GM12878 (cell line): ENCODE results near the gene KLF3. TPM values are rescaled to one million over a fixed set of nuclear protein-coding genes. Genes with fewer than 3 reads are reported as not detected.

ENCODE experiments used
- ATAC-seq: fragments of 200-7000 bp; cut with Tn5 transposase; 3 replicates; pipeline ENCODE4 v1.9.1; 2020; ENCODE audit warnings: mild to moderate bottlenecking, moderate library complexity
- BruUV-seq: library from RNA; stranded (reverse); fragments of 400-500 nt; replicated peaks from 2 replicates; lab custom pipeline; 2021; lab: Mats Ljungman, UMichigan
- CTCF ChIA-PET: fragments of 300-600 bp; sonication (Branson Sonifier 250); formaldehyde crosslinking; extraction: SDS; loops from one replicate; lab custom pipeline; 2021; ENCODE audit warnings: inconsistent platforms; lab: Yijun Ruan, JAX
- POLR2A ChIA-PET: fragments of 350-600 bp; formaldehyde crosslinking; extraction: SDS; loops from one replicate; lab custom pipeline; 2021; ENCODE audit warnings: inconsistent platforms; lab: Charles Lee
- RAD21 ChIA-PET: fragments of 300-600 bp; sonication (Branson Sonifier 250); formaldehyde crosslinking; loops from one replicate; lab custom pipeline; 2023; ENCODE audit warnings: antibody characterized with exemption; ENCODE audit not compliant: unreplicated experiment; lab: Charles Lee
- SMC1A ChIA-PET: fragments of 300-600 bp; sonication (Branson Sonifier 250); formaldehyde crosslinking; loops from one replicate; lab custom pipeline; 2023; ENCODE audit not compliant: unreplicated experiment, uncharacterized antibody; lab: Charles Lee
- DNase-seq: peaks from one replicate; pipeline ENCODE4 v3.0.0-alpha.2; 2011; ENCODE audit warnings: low read depth, low spot score
- FAIRE-seq: peaks from 3 replicates; lab custom pipeline; 2011; peaks lifted over from hg19 to GRCh38; lab: Jason Lieb, UNC
- H2AFZ ChIP-seq: 2 replicates; pipeline ENCODE4 v1.6.0; 2011; ENCODE audit warnings: low read depth, low read length, control low read depth; ENCODE audit not compliant: control insufficient read depth
- H3K27ac ChIP-seq: 2 replicates; pipeline ENCODE4 v1.5.1; 2011; ENCODE audit warnings: control low read depth; ENCODE audit not compliant: control insufficient read depth, insufficient read depth
- H3K27me3 ChIP-seq, 2 experiments: replicated peaks in 1 of 2; 2 replicates each; pipeline versions ENCODE4 v1.6.0 to v1.6.1; 2011; ENCODE audit warnings: low read length in 1 of 2; ENCODE audit not compliant: control insufficient read depth in 2 of 2, insufficient read depth in 2 of 2
- H3K36me3 ChIP-seq, 2 experiments: 2 replicates each; pipeline ENCODE4 v1.5.1; 2011; ENCODE audit warnings: low read length in 1 of 2; ENCODE audit not compliant: control insufficient read depth in 2 of 2, insufficient read depth in 2 of 2
- H3K4me1 ChIP-seq: 2 replicates; pipeline ENCODE4 v1.6.1; 2011; ENCODE audit warnings: mild to moderate bottlenecking, low read length, moderate library complexity, mixed read lengths; ENCODE audit not compliant: control insufficient read depth, insufficient read depth
- H3K4me2 ChIP-seq: 2 replicates; pipeline ENCODE4 v1.6.0; 2011; ENCODE audit warnings: control low read depth; ENCODE audit not compliant: control insufficient read depth, insufficient read depth
- H3K4me3 ChIP-seq: fragments of 200-600 bp; sonication (generic); 2 replicates; pipeline ENCODE4 v1.5.1; 2016
- H3K79me2 ChIP-seq: 2 replicates; pipeline ENCODE4 v1.6.0; 2011; ENCODE audit warnings: low read length; ENCODE audit not compliant: control insufficient read depth, insufficient read depth
- H3K9ac ChIP-seq: 2 replicates; pipeline ENCODE4 v1.8.0; 2011; ENCODE audit warnings: low read length, control low read depth, mixed read lengths; ENCODE audit not compliant: control insufficient read depth, insufficient read depth
- H3K9me3 ChIP-seq: replicated peaks from 3 replicates; pipeline ENCODE4 v1.5.1; 2011; ENCODE audit warnings: mild to moderate bottlenecking, low read length; ENCODE audit not compliant: control insufficient read depth, insufficient read depth
- H4K20me1 ChIP-seq: 2 replicates; pipeline ENCODE4 v1.6.0; 2011; ENCODE audit not compliant: control insufficient read depth, insufficient read depth
- CBFB ChIP-seq: IDR thresholded peaks from 2 replicates; pipeline ENCODE4 v1.6.1; 2016; ENCODE audit warnings: antibody characterized with exemption, low read depth
- EED ChIP-seq: sonication (generic); IDR thresholded peaks from 2 replicates; pipeline ENCODE4 v1.6.1; 2016; ENCODE audit warnings: antibody characterized with exemption, low read depth
- FOXK2 ChIP-seq: fragments of 450-650 bp; IDR thresholded peaks from 2 replicates; pipeline ENCODE4 v1.6.1; 2017; ENCODE audit warnings: mild to moderate bottlenecking, moderate library complexity
- IKZF1 ChIP-seq: fragments of 450-650 bp; conservative IDR thresholded peaks from 2 replicates; pipeline ENCODE4 v1.6.1; 2017; ENCODE audit warnings: antibody characterized with exemption, mild to moderate bottlenecking
- IKZF2 ChIP-seq, 2 experiments: fragments of 450-650 bp; IDR thresholded peaks; 2 replicates each; pipeline ENCODE4 v1.6.1; 2017; ENCODE audit warnings: mild to moderate bottlenecking in 2 of 2, moderate library complexity in 2 of 2
- POLR2A ChIP-seq: IDR thresholded peaks from 2 replicates; pipeline ENCODE4 v1.6.1; 2011; ENCODE audit warnings: low read depth, mild to moderate bottlenecking, low read length
- WGBS: methylation state at CpG from one replicate; pipeline ENCODE4 v1.1.6; 2016; ENCODE audit warnings: low lambda C conversion rate; ENCODE audit not compliant: insufficient replicate concordance, insufficient coverage; ENCODE audit errors: missing lambda C conversion rate; 5-methylcytosine and 5-hydroxymethylcytosine counted together
- in situ Hi-C: fragments of 300-500 bp; cut with MboI; formaldehyde crosslinking; loops from 9 replicates; pipeline ENCODE4 v1.14.3; 2018; ENCODE audit warnings: mixed read lengths
- intact Hi-C: fragments of 100-400 bp; cut with micrococcal nuclease; formaldehyde crosslinking; loops from one replicate; pipeline ENCODE4 v1.14.2; 2022; ENCODE audit not compliant: unreplicated experiment
- polyA plus RNA-seq, 11 experiments: library from polyadenylated mRNA; depleted of rRNA in 4 of 11; unstranded in 6 of 11; stranded (reverse) in 5 of 11; fragments of >200 nt; fragmentation: Nextera tagmentation in 4 of 11; fragmentation: Illumina TruSeq in 1 of 11; extraction: Ambion mirVana in 4 of 11; extraction: Trizol in 1 of 11; gene quantifications; 1 replicate in 1 of 11; 2 replicates in 10 of 11; pipeline versions ENCODE4 v1.2.1 to v1.2.3, GENCODE V29; 2011 to 2016; ENCODE audit warnings: inconsistent platforms in 2 of 11, missing spikeins in 2 of 11, low read depth in 1 of 11
- total RNA-seq, 4 experiments: library from RNA; depleted of rRNA in 3 of 4; stranded (reverse); fragments of >200 nt in 3 of 4; fragmentation: Illumina TruSeq in 1 of 4; extraction: Trizol in 1 of 4; gene quantifications; 2 replicates each; pipeline versions ENCODE4 v1.2.1 to v1.2.3, GENCODE V29; 2013 to 2021
- TF ChIP-seq, protein P1 (sequence below): fragments of 450-650 bp; IDR thresholded peaks from 2 replicates; pipeline ENCODE4 v1.6.1; 2017; ENCODE audit warnings: antibody characterized with exemption, mild to moderate bottlenecking, moderate library complexity
- TF ChIP-seq, protein P2 (sequence below): fragments of 450-650 bp; IDR thresholded peaks from 2 replicates; pipeline ENCODE4 v1.6.1; 2017; ENCODE audit warnings: mild to moderate bottlenecking, low read depth, inconsistent platforms; ENCODE audit not compliant: poor library complexity, severe bottlenecking

KLF3 gene
- total and polyA plus RNA-seq, 10 of the 15 experiments (the other 5 are each of a cell fraction or from before 2014, with no cell fraction given) = 1.4 to 5.8 (median 2.1) TPM

DNA sequence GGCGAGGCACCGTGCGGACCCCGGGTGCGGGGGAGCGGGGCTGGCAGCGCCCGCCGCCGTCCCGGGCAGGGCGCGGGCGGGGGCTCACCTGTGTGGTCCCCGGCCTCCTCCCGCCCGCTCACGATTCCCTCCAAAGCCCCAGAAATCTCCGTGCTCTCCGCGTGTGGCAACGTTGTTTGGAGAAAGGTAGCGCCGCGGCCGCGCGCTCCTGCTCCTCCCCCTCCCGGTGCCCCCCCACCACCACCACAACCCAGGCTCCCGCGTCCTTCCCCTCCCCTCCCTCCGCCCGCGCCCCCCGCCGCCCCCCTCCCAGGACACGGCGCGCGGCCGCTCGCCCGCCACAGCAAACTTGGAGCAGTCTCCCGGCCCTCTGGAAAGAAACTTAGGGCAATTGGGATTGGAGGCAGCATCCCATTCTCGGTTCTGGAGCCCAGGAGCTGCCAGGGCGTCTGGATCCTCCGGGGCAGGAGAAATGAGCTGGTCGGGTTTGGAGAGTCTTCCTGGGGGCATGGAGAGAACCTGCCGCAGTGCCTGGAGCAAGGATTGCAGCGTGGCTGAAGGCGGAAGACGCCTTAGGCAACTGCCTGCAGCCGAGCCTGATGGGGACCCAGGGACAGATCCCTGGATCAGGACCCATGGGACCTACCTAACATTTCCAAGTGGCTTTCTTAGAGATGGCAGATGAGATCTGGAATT lies 855 bp downstream of the KLF3 start:
- TF ChIP-seq POLR2A (peak; percentile 36; the same call in 1 of the 2 replicates), FOXK2 (no peak), IKZF1 (0 out of 2 replicates have a peak, but pooled peaks have one; percentile 34), CBFB (no peak), IKZF2 (IDR thresholded peaks at IDR 0.05) (peak in 1 of 2 experiments; percentile 21; a peak in 1 of 4 replicates), EED (peak; percentile 38)
- TF ChIP-seq, protein P1, sequence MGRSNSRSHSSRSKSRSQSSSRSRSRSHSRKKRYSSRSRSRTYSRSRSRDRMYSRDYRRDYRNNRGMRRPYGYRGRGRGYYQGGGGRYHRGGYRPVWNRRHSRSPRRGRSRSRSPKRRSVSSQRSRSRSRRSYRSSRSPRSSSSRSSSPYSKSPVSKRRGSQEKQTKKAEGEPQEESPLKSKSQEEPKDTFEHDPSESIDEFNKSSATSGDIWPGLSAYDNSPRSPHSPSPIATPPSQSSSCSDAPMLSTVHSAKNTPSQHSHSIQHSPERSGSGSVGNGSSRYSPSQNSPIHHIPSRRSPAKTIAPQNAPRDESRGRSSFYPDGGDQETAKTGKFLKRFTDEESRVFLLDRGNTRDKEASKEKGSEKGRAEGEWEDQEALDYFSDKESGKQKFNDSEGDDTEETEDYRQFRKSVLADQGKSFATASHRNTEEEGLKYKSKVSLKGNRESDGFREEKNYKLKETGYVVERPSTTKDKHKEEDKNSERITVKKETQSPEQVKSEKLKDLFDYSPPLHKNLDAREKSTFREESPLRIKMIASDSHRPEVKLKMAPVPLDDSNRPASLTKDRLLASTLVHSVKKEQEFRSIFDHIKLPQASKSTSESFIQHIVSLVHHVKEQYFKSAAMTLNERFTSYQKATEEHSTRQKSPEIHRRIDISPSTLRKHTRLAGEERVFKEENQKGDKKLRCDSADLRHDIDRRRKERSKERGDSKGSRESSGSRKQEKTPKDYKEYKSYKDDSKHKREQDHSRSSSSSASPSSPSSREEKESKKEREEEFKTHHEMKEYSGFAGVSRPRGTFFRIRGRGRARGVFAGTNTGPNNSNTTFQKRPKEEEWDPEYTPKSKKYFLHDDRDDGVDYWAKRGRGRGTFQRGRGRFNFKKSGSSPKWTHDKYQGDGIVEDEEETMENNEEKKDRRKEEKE = no peak
- TF ChIP-seq, protein P2, sequence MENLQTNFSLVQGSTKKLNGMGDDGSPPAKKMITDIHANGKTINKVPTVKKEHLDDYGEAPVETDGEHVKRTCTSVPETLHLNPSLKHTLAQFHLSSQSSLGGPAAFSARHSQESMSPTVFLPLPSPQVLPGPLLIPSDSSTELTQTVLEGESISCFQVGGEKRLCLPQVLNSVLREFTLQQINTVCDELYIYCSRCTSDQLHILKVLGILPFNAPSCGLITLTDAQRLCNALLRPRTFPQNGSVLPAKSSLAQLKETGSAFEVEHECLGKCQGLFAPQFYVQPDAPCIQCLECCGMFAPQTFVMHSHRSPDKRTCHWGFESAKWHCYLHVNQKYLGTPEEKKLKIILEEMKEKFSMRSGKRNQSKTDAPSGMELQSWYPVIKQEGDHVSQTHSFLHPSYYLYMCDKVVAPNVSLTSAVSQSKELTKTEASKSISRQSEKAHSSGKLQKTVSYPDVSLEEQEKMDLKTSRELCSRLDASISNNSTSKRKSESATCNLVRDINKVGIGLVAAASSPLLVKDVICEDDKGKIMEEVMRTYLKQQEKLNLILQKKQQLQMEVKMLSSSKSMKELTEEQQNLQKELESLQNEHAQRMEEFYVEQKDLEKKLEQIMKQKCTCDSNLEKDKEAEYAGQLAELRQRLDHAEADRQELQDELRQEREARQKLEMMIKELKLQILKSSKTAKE = no peak
- TF ChIP-seq, all 136 proteins: peak for 4
- DNase-seq (no peak), ATAC-seq (peak; percentile 13), FAIRE-seq (no peak)
- in situ Hi-C loops = no loop called here
- H2AFZ ChIP-seq = peak overlapping the region; percentile 17; the same call in 1 of the 2 replicates
- no peaks in the 10 kb centered on the region for H3K36me3 ChIP-seq
- H3K9ac ChIP-seq = peak overlapping the region; percentile 75
- H3K79me2 ChIP-seq = peaks cover 52% of the 10 kb centered on the region
- H3K27me3 ChIP-seq = peaks cover 0 to 4% of the 10 kb centered on the region in 2 experiments; a peak in 1 of 4 replicates
- ChIA-PET RAD21 (no interaction called here), POLR2A (no interaction called here), CTCF (interaction anchor here (1.0 to 3.1 kb wide), 2 partner anchors 11 to 485 kb away, joined by 3 to 24 read pairs; no protein-coding TSS in a partner anchor), SMC1A (interaction anchor here (3.9 to 8.4 kb wide), 2 partner anchors 11 to 344 kb away, joined by 26 to 79 read pairs; no protein-coding TSS in a partner anchor)
- H4K20me1 ChIP-seq = no peaks in the 10 kb centered on the region
- peaks cover 12% of the 10 kb centered on the region for H3K4me1 ChIP-seq
- intact Hi-C loops = loop anchor here (5.0 kb wide), 1 partner anchor 143 kb away; no protein-coding TSS in a partner anchor
- H3K4me3 ChIP-seq = peak overlapping the region; percentile 78
- no TSS peak for BruUV-seq
- no peaks in the 10 kb centered on the region for H3K9me3 ChIP-seq
- 7% methylated on average over 28 of the region's 53 CpGs for WGBS
- peak overlapping the region; percentile 68 for H3K27ac ChIP-seq
- H3K4me2 ChIP-seq = peak overlapping the region; percentile 89
